Measurements from ENCODE around the gene SUN1.

Gene SUN1

DNA sequence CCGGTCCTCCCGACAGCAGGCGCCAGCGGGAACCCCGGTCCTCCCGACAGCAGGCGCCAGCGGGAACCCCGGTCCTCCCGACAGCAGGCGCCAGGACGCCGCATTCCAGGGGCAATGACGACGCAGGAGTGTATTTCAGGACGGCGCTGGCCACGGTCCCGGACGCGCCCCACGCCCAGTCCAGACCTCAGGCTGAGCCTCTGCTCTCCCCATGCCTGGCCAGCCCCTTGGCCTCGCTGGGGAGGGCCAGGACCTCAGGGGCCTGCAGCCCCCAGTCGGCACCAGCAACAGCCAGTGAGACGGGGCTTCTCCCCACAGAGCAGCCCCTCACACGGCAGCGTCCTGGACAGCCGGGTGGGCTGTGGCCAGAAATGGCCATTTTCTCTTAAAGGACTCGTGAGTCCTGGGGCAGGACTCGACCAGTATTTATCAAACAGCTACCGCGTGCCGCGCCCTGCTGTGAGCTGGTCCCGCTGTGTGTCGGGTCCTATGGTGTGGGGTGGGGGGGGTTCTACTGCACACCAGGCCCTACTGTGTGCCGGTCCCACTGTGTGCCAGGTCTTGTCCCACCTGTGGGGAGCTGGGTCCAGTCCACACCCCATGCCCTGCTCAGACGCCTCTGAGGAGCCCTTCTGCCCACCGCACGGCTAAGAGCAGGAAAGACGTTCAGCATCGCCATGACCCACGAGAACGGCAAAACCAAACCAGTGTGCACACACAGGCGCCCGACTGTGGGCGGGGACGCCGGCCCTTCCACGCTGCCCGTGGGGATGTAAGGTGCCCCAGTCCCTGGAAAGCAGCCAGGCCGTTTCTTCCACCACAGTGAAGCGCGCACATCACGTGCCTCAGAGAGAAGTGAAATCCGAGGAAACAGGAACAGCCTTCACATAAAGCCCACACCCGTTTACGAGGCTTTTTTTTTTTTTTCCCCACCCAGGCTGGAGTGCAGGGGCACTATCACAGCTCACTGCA lies 77.4 kb downstream of the SUN1 start:
- DNase-seq = peak in 1 of 2 donors; percentile 39

DNA sequence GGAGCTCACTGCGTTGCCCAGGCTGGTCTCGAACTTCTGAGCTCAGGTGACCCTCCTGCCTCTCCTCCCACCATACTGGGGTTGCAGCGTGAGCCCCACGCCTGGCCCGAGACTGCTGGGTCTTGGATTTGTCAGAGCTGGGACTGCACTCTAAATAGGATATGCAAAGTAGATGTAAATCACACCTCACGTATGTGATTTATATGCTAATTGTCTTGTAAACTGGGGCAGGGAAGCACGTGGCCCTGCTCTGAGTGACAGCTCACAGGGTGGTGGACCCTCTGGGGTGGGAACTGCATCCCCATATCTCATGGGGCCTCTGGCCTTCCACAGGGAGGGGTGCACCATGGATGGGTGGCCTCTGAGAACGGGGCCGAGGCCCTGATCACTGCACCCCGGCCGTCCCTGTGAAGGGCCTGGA lies 78.2 kb downstream of the SUN1 start:
- no peak for DNase-seq

DNA sequence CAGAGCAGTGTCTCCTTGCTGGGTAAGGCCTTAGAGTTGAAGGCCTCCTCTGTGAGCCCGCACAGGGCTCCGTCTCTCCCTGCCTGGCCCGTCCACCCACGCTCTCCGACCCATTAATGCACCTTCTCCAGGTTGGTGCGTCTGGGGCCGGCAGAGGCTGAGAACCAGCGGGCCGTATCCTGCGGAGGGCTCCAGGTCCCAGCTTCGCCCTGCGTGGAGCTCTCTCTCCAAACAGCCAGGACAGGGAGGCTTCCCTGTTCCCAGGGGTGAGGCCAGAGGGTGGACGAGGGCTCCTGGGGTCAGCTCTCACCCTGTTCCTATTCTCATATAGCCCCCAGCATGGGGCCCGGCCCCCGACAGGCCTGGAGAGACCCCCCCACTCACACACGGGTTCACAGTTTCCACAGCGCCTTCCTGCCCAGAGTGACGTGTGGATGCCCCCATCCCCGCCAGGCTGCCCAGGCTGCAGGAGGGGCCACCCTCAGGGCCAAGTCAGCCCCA lies 78.7 kb downstream of the SUN1 start:
- no peak for DNase-seq

DNA sequence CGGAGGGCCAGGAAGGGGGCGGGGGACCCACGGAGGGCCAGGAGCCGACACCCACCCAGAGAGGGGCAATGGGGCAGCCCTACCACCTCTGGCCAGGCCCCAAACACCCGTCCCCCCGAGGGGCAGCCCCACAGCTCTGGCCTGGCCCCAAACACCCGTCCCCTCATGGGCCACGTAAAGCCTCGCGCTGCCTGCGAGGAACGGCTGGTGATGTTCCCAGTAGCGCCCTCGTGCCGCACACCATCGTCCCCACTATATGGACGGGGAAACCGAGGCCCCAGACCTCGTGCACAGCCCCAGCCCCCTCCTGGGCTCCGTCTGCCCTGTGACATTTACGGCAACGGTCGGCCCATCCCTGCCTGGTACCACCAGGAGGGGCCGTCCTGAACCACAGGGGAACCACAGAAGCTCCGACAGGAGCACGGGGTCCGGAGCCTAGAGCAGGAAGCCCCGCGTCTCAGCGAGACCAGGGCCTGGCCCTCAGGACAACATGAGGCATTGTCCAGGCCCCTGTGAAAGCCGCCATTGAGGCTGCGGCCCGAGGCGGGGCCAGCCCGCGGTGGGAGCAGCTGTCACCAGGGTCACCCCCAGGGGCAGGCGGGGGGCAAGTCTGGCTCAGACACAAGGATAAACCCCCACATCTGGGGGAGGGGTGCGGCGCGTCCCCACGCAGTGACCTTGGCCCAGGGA lies 79.7 kb downstream of the SUN1 start:
- no peak for DNase-seq

DNA sequence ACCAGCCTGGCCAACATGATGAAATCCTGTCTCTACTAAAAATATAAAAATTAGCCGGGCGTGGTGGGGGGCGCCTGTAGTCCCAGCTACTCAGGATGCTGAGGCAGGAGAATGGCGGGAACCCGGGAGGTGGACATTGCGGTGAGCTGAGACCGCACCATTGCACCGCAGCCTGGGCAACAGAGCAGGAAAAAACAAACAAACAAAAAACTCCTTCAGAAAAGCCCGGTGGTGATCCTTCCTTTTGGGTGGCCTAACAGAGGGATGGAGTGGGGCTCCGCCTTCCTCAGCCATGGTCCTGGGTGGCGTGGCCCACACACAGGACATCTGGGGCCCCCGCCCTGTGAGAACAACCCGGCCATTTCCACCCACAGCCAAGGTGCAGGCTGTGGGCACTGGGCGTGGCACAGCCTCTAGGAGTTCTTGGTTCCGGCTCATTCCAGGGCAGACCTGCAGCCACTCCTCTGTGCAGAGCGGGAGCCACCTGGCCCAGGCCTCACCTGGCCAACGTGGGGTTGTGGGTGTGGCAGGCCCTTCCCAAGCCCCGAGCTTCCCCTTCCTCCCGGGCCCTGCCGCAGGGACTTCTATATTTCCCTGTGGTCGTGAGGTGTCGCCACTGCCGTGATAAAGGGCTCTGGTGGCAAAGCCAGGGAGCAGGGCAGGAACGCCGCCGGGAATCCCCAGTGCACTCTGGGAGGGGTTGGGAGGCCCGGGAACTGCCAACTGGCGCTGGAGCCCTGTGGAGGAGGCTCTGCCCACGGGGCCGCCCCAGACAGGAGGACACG lies 81.7 kb downstream of the SUN1 start:
- no peak for DNase-seq

DNA sequence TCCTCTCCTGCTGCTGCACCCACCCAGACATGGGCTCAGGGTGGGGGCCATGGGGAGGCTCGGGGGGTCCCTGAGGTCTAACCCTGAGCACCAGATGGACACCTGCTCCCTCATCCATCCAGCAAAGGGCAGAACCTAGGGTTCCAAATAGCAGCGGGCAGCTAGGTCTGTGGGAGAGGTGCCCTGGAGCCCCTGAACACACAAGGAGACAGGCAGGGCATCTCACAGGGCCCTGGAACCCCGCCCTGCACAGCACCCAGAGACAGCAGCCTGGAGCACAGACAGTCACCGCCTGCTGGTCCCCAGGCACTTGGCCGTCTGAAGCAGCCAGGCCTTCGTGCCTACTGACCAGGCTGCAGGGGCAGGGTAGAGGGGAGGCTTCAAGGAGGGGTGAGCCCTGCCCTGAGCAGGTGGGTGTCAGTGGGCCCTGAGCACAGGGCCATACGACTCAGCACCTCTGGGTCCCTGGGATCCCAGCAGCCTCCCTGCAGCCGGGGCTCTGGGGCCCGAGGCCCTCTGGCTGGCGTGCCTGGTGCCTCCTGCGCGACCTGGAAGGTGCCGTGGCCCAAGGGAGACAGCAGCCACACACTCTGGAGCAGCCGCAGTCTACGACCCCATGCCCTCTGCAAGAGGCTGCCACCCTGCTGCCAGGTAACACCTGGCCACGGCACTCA lies 82.4 kb downstream of the SUN1 start:
- no peak for DNase-seq

DNA sequence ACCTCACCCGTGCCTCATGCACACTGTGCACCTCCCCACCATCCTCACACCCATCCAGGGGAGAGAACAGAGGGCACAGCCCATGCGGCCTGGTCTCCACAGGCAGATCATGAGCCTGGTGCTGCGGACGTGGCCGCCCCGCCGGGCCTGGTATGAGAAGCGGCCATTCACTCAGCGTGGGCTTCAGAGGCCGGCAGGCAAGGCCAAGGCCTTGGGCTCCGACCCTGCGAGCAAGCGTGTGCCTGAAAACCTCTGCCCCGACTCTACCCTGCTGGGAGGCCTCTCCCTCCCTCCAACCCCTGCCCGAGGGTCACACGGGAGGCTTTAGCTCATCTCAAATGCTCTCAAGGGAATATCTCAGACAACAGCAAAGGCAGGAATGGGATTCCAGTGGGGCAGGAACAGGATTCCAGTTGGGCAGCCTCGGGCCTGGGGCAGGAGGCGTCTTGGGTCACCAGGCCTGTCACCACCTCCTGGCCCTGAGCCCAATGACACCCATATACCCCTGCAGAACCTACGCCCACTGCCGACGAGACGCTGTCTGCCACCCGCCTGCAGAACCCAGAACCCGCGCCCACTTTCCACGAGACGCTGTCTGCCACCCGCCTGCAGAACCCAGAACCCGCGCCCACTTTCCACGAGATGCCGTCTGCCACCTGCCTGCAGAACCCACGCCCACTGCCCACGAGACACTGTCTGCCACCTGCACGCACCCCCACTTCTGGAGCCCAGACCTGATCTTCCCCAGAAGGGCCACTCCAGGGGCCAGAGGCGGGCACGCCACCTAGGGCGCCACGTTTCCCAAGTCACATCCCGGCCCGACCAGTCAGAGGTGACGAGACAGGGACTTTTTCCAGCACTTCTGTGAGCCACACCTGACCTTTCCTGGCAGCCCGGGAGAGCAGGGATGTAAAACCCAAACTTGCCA lies 83.3 kb downstream of the SUN1 start:
- DNase-seq = no peak

DNA sequence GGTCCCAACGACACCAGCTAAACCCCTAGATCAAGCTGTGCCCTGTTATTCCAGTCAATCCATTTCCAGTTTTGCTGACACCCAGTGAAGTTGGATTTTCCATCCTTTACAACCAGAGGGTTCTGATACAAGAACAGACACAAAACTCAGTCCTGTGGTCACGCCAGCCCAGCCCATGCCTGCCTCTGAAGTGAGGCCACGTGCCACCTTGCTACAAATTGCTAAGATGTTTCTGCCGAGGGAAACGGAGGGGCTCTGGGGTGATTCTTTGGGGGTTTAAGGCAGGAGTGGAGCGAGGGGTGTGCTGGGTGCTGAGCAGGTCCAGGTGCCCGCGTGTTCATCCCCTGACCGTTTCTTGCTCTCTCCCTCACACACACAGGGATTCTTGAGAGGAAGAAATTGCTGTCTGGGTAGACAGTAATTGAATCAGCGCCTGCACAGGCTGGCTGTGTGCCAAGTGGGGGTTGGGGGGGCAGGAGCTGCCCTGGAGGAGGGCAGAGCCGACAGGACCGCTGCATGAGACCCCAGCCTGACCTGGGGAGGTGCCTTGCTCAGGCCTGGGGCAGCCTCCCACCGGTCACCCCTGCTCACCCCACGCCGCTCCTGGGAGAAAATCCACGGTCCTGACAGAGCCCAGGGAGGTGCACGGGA lies 84.1 kb downstream of the SUN1 start:
- DNase-seq = no peak

DNA sequence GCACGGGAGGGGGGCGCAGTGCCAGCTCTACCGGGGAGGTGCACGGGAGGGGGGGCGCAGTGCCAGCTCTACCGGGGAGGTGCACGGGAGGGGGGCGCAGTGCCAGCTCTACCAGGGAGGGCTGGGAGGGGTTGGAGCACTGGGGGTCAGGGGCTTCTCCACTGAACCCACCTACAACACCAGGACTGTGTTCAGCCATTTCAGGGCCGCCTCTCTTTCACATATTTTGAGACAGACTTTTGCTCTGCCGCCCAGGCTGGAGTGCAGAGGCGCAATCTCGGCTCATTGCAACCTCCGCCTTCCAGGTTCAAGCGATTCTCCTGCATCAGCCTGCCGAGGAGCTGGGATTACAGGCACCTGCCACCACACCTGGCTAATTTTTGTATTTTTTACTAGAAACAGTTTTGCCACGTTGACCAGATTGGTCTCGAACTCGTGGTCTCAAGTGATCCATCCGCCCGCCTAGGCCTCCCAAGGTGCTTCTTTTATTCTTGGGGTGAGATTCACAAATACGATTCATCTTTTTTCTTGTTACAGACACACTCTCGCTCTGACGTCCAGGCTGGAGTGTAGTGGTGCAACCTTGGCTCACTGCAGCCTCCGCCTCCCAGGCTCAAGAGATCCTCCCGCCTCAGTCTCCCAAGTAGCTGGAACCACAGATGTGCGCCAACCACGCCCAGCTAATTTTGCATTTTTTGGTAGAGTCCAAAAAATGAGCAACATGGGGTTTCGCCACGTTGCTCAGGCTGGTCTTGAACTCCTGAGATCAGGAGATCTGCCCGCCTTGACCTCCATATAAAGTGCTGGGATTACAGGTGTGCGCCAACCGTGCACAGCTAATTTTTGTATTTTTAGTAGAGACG lies 85.2 kb downstream of the SUN1 start:
- DNase-seq = no peak

DNA sequence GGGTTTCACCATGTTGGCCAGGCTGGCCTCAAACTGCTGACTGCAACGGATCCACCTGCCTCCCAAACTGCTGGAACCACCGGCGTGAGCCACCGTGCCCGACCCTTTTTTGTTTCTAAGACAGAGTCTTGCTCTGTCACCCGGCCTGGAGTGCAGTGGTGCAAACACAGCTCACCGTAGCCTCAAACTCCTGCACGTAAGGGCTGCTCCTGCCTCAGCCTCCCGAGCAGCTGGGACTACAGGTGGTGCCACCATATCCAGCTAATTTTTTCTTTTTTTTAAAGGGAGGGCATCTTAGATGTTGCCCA lies 85.8 kb downstream of the SUN1 start:
- DNase-seq = no peak

DNA sequence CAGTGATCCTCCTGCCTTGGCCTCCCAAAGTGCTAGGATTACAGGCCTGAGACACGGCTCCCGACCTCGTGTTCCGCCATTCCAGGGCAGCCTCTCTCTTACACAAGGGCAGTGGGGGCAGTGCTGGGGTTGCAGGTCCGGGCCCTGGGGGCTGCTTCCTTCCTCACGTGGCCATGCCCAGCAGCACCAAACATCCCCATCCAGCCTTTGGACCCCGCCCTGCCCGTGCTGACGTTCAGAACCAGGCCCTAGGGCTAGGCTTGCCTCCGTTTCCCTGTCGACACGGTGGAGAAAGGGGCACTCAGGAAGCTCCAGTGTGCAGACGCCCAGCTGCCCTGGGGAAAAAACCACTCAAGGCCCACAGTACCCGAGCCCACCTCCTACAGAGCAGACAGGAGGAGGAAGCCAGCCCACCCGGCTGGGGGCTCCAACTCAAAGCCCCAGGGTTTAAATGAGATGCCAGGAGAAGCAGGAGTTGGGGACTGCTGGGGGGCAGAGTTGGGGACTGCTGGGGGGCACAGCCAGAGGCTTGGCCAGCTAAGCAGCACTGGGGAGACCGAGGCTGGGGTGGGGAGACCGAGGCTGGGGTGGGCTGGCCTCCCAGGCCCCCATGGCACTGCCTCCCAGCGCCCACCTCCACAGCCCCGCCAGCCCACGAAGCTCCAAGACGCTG lies 86.3 kb downstream of the SUN1 start:
- DNase-seq = no peak

DNA sequence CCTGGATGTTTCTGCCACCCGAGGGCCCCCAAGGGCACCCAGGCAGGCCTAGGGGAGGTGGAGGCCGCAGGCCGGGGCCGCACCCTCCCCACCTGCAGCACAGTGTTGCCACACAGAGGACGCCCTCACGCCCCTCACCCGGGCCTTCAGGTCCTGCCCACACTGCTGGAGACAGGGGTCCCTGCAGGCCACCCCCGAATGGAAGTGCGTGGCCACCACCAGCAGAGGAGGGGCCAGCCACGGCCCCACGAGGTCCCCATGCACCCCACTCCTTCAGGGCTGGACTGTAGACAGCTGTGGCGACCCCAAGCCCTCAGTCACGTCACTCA lies 86.8 kb downstream of the SUN1 start:
- no peak for DNase-seq

DNA sequence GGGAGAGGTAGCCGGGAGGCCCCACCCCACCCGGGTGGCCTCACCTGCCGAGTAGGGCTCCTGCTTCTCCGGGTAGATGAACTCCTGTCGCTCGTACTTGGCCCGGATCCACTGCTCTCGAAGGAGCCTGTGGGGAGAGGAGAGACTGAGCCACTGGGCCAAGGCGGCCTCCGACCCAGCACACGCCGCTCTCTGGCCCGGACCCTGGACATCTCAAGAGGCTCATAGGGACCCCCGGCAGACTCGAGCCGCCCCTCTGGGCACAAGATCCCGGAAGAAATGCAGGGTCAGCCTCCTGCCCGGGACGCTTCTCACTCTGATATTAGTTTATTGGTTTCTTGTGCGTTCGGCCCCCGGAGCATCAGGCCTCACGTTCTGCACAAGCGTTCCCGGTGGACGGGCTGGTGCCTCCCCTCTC lies 87.7 kb downstream of the SUN1 start:
- DNase-seq = no peak

DNA sequence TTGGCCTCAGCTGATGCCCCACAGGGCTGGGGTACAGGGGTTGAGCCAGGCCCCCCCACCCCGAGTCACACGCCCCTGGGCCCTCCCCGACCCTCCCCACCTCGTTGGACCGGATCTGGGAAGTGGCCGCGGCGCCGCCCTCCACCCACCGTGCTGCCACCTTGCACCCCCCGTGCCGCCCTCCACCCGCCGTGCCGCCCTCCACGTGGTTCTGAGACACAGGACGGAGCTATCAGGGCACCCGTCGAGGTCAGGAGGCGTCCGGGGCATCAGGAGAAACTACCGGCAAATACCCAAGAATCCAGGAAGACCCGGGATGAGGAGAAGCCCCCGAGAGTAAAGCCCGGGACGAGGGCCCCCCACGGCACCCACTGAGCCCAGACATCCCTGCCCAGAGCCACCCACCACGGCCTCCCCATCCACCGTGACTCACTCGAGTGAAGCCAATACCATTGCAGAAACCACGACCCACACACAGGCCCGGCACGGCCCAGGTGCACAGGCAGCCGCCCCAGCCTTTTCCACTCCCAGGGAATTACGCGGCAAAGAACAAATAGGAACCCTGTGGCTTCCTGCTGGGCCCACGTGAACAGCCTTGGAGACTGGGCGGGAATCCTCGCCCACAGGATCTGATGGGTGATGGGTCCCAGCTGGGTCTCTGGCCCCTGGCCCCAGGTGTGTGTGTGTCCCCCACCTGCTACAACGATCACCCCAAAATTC lies 88.2 kb downstream of the SUN1 start:
- DNase-seq = peak; percentile 49 to 58

DNA sequence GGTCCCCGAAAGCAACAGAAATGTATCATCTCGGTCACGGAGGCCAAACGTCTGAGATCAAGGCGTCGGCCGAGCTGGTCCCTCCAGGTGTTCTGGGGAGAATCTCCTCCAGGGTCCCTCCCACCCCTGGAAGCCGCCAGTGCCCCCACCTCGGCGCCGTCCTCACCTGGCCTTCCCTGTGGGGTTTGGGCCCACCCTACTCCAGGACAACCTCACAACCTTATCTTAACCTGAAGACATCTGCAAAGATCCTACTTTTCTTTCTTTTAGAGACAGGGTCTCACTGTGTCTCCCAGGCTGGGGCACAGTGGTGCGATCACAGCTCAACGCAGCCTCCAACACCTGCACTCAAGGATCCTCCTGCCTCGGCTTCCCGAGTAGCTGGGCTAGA lies 88.8 kb downstream of the SUN1 start:
- DNase-seq = peak in 1 of 2 donors; percentile 7

DNA sequence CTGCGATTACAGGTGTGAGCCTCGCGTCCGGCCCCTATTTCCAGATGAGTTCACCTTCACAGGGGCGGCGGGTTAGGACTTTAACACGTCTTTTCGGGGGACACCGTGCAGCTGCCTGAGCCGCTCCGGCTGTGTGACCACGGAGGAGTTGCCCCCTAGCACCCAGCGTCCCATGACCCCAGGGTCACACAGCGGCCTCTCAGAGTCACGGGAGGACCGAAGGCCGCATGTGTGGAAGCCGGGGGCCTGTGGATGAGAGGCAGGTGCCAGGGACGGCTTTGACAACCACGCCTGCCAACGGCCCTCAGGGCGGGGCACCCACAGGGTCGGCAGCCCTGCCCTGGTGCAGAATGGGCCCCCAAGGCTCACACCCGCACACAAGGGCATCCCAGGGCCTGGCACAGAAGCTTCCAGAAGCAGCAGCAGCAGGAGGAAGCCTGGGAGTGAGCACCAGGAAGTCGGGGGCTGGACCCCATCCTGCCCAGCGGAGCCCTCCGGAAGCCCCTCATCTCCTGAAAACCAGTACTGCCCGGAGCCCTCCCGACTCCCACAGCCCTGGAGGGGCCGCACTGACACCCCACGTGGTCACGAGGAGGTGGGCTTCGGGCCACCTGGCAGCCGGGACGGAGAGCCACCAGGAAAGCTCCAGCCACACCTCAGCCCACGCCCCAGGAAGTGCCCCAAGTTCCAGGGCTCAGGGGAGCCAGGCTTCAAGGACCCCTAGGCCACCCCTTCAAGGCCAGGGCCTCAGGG lies 89.5 kb downstream of the SUN1 start:
- DNase-seq = peak in 1 of 2 donors; percentile 27

DNA sequence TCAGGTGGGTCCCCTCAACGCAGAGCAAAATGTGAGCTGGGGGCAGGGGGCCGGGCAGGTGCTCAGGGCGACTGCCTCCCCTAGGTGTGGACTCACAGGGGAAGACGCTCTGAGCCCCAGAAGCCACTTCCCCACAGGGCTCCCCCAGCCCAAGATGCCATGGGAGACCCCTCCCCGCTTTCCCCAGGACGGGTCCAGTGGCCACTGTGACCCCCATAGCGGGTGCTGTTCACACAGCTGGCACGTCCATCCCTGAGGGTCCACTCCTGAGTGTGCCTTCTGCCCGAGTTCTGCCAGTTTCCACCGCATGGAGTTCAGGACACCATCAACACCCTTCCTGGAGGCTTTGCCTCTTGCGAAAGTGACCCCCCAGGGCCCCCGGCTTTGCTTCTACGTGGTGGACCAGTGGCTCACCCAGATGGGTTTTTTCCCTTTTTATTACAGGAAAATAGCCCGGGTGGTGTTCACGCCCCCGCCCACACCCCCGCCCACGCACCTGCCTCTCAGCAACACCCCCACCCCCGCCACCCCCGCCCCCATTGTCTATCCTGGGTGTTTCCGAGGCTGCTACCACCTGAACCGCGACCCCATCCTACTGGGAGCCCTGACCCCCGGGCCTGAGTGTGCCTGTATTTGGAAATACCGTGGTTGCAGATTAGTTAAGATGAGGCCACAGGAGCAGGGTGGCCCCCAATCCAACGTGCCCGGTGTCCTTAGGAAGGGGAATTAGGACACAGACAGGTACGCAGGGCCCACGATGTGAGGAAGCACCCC lies 90.2 kb downstream of the SUN1 start:
- DNase-seq = peak; percentile 56 to 59

Measured in stimulated activated CD4-positive, alpha-beta T cell treated with anti-CD3 and anti-CD28 coated beads, Interleukin-2, amount 100 ng/mL, for 24 hours (primary cell).